ENCODE data around the gene MOB2.

The MOB2 gene

GRCh38 chr11:1486054-1486825 is at the start of gene MOB2:
MOB2 (minus strand) TSS chr11:1486779; CDS start chr11:1486556, 223 bp downstream.
- Histone ChIP-seq H3K4me1 (ENCODE audit: insufficient read depth, low read length) (no peaks in the 10 kb centered on the region), H3K27me3 (ENCODE audit: insufficient read depth, low read length) (no peaks in the 10 kb centered on the region), H3K36me3 (ENCODE audit: insufficient read depth, low read length) (no peaks in the 10 kb centered on the region), H3K9me3 (ENCODE audit: low read length) (no peaks in the 10 kb centered on the region), H3K4me3 (ENCODE audit: low read length) (no peak within 1 kb of the TSS), H2AFZ (ENCODE audit: low read depth, low read length) (no peak within 1 kb of the TSS)

GRCh38 chr11:1534682-1535081 is 48.1 kb upstream of the MOB2 start:
- H3K4me1 ChIP-seq (ENCODE audit: insufficient read depth, low read length): no peaks in the 10 kb centered on the region
- H3K4me3 ChIP-seq (ENCODE audit: low read length): no peak overlapping the region
- no peaks in the 10 kb centered on the region for H3K9me3 ChIP-seq (ENCODE audit: low read length)
- no peak overlapping the region for H2AFZ ChIP-seq (ENCODE audit: low read depth, low read length)
- no peaks in the 10 kb centered on the region for H3K36me3 ChIP-seq (ENCODE audit: insufficient read depth, low read length)
- peaks cover 12% of the 10 kb centered on the region for H3K27me3 ChIP-seq (ENCODE audit: insufficient read depth, low read length)

- no peaks in the 10 kb centered on the region for H3K4me1 ChIP-seq (ENCODE audit: insufficient read depth, low read length)
- no peaks in the 10 kb centered on the region for H3K36me3 ChIP-seq (ENCODE audit: insufficient read depth, low read length)
- H3K27me3 ChIP-seq (ENCODE audit: insufficient read depth, low read length): peaks cover 9% of the 10 kb centered on the region
- no peak overlapping the region for H2AFZ ChIP-seq (ENCODE audit: low read depth, low read length)
- no peaks in the 10 kb centered on the region for H3K9me3 ChIP-seq (ENCODE audit: low read length)
- no peak overlapping the region for H3K4me3 ChIP-seq (ENCODE audit: low read length)
Measured at GRCh38 chr11:1534171-1534570, 47.6 kb upstream of the MOB2 start.

- Histone ChIP-seq H3K9me3 (ENCODE audit: low read length) (no peaks in the 10 kb centered on the region), H3K27me3 (ENCODE audit: insufficient read depth, low read length) (peaks cover 6% of the 10 kb centered on the region), H3K36me3 (ENCODE audit: insufficient read depth, low read length) (no peaks in the 10 kb centered on the region), H3K4me3 (ENCODE audit: low read length) (no peak overlapping the region), H2AFZ (ENCODE audit: low read depth, low read length) (no peak overlapping the region), H3K4me1 (ENCODE audit: insufficient read depth, low read length) (no peaks in the 10 kb centered on the region)
Measured at GRCh38 chr11:1533342-1533725, 46.8 kb upstream of the MOB2 start.

GRCh38 chr11:1532606-1533341 is 46.2 kb upstream of the MOB2 start:
- Histone ChIP-seq H3K4me3 (ENCODE audit: low read length) (no peak overlapping the region), H2AFZ (ENCODE audit: low read depth, low read length) (no peak overlapping the region), H3K4me1 (ENCODE audit: insufficient read depth, low read length) (no peaks in the 10 kb centered on the region), H3K9me3 (ENCODE audit: low read length) (no peaks in the 10 kb centered on the region), H3K36me3 (ENCODE audit: insufficient read depth, low read length) (no peaks in the 10 kb centered on the region), H3K27me3 (ENCODE audit: insufficient read depth, low read length) (peaks cover under 1% of the 10 kb centered on the region)

GRCh38 chr11:1532014-1532586 is 45.5 kb upstream of the MOB2 start:
- no peak overlapping the region for H2AFZ ChIP-seq (ENCODE audit: low read depth, low read length)
- no peak overlapping the region for H3K4me3 ChIP-seq (ENCODE audit: low read length)
- no peaks in the 10 kb centered on the region for H3K4me1 ChIP-seq (ENCODE audit: insufficient read depth, low read length)
- no peaks in the 10 kb centered on the region for H3K9me3 ChIP-seq (ENCODE audit: low read length)
- no peaks in the 10 kb centered on the region for H3K27me3 ChIP-seq (ENCODE audit: insufficient read depth, low read length)
- H3K36me3 ChIP-seq (ENCODE audit: insufficient read depth, low read length): no peaks in the 10 kb centered on the region

GRCh38 chr11:1531449-1532013 is 45.0 kb upstream of the MOB2 start:
- Histone ChIP-seq H3K4me3 (ENCODE audit: low read length) (no peak overlapping the region), H3K27me3 (ENCODE audit: insufficient read depth, low read length) (no peaks in the 10 kb centered on the region), H3K4me1 (ENCODE audit: insufficient read depth, low read length) (no peaks in the 10 kb centered on the region), H3K9me3 (ENCODE audit: low read length) (no peaks in the 10 kb centered on the region), H2AFZ (ENCODE audit: low read depth, low read length) (no peak overlapping the region), H3K36me3 (ENCODE audit: insufficient read depth, low read length) (no peaks in the 10 kb centered on the region)

- H3K27me3 ChIP-seq (ENCODE audit: insufficient read depth, low read length): no peaks in the 10 kb centered on the region
- no peaks in the 10 kb centered on the region for H3K4me1 ChIP-seq (ENCODE audit: insufficient read depth, low read length)
- H3K36me3 ChIP-seq (ENCODE audit: insufficient read depth, low read length): no peaks in the 10 kb centered on the region
- no peak overlapping the region for H2AFZ ChIP-seq (ENCODE audit: low read depth, low read length)
- no peak overlapping the region for H3K4me3 ChIP-seq (ENCODE audit: low read length)
- no peaks in the 10 kb centered on the region for H3K9me3 ChIP-seq (ENCODE audit: low read length)
Measured at GRCh38 chr11:1530686-1531448, 44.3 kb upstream of the MOB2 start.

GRCh38 chr11:1529774-1530173 is 43.2 kb upstream of the MOB2 start:
- H3K27me3 ChIP-seq (ENCODE audit: insufficient read depth, low read length): no peaks in the 10 kb centered on the region
- no peaks in the 10 kb centered on the region for H3K9me3 ChIP-seq (ENCODE audit: low read length)
- no peaks in the 10 kb centered on the region for H3K4me1 ChIP-seq (ENCODE audit: insufficient read depth, low read length)
- H3K36me3 ChIP-seq (ENCODE audit: insufficient read depth, low read length): no peaks in the 10 kb centered on the region
- no peak overlapping the region for H3K4me3 ChIP-seq (ENCODE audit: low read length)
- no peak overlapping the region for H2AFZ ChIP-seq (ENCODE audit: low read depth, low read length)

- Histone ChIP-seq H3K4me3 (ENCODE audit: low read length) (no peak overlapping the region), H3K4me1 (ENCODE audit: insufficient read depth, low read length) (no peaks in the 10 kb centered on the region), H3K9me3 (ENCODE audit: low read length) (no peaks in the 10 kb centered on the region), H3K36me3 (ENCODE audit: insufficient read depth, low read length) (no peaks in the 10 kb centered on the region), H3K27me3 (ENCODE audit: insufficient read depth, low read length) (no peaks in the 10 kb centered on the region), H2AFZ (ENCODE audit: low read depth, low read length) (no peak overlapping the region)
Measured at GRCh38 chr11:1529286-1529685, 42.7 kb upstream of the MOB2 start.

- no peaks in the 10 kb centered on the region for H3K36me3 ChIP-seq (ENCODE audit: insufficient read depth, low read length)
- H3K9me3 ChIP-seq (ENCODE audit: low read length): no peaks in the 10 kb centered on the region
- H3K27me3 ChIP-seq (ENCODE audit: insufficient read depth, low read length): no peaks in the 10 kb centered on the region
- H3K4me3 ChIP-seq (ENCODE audit: low read length): no peak overlapping the region
- H3K4me1 ChIP-seq (ENCODE audit: insufficient read depth, low read length): no peaks in the 10 kb centered on the region
- H2AFZ ChIP-seq (ENCODE audit: low read depth, low read length): no peak overlapping the region
Measured at GRCh38 chr11:1528710-1529109, 42.1 kb upstream of the MOB2 start.

- H3K9me3 ChIP-seq (ENCODE audit: low read length): no peaks in the 10 kb centered on the region
- no peak overlapping the region for H3K4me3 ChIP-seq (ENCODE audit: low read length)
- no peak overlapping the region for H2AFZ ChIP-seq (ENCODE audit: low read depth, low read length)
- no peaks in the 10 kb centered on the region for H3K27me3 ChIP-seq (ENCODE audit: insufficient read depth, low read length)
- H3K36me3 ChIP-seq (ENCODE audit: insufficient read depth, low read length): no peaks in the 10 kb centered on the region
- no peaks in the 10 kb centered on the region for H3K4me1 ChIP-seq (ENCODE audit: insufficient read depth, low read length)
Measured at GRCh38 chr11:1526785-1527184, 40.2 kb upstream of the MOB2 start.
